CD4-positive, alpha-beta T cell treated with Interleukin-6 at 100 ng/mL for 8 hours (primary cell): Measurements from ENCODE around the gene NPFFR2.
"Not testable (repeated sequence)": the region's sequence is repeated elsewhere in the genome, so short reads cannot be mapped to it uniquely, and the experiment has no call there.

ENCODE experiments used
- DNase-seq: peaks from one replicate; pipeline ENCODE4 v3.0.0-alpha.2; 2020; ENCODE audit warnings: mixed read lengths, low spot score

The NPFFR2 gene

DNA sequence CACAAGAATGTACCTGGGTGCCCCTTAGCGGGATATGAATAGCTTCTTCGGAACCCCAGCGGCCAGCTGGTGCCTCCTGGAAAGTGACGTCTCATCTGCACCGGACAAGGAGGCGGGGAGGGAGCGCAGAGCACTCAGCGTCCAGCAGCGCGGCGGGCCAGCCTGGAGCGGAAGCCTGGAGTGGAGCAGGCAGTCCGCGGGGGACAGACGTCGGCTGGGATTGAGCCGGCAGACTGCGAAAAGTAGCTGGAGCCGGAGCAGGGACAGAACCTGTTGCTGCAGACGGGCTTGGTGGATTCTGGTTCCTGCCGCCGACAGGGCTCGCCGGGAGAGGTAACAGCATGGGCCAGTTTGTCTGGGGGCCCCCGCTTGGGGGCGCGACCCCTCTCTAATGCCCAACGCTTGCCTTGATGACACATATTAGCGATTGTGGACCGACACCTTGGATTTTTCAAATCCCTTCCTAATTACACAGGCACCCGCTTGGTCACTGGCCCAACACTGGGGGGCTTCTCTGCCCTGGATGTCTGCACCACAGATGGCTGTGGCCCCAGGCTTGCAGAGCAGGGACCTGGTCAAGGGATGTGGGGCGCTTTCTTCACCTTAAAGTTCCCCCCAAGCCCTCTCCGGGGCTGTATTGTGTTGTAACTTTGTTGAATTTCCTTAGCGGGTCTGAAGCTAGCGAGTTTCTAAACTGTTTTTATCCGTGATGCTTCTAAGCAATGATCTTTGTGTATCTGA is at the start of gene NPFFR2:
TSS of gene NPFFR2 (plus strand) at position 133 of the 741 bp plus-strand sequence. CDS start 96,592 bp downstream, outside the sequence.
- no peak for DNase-seq

DNA sequence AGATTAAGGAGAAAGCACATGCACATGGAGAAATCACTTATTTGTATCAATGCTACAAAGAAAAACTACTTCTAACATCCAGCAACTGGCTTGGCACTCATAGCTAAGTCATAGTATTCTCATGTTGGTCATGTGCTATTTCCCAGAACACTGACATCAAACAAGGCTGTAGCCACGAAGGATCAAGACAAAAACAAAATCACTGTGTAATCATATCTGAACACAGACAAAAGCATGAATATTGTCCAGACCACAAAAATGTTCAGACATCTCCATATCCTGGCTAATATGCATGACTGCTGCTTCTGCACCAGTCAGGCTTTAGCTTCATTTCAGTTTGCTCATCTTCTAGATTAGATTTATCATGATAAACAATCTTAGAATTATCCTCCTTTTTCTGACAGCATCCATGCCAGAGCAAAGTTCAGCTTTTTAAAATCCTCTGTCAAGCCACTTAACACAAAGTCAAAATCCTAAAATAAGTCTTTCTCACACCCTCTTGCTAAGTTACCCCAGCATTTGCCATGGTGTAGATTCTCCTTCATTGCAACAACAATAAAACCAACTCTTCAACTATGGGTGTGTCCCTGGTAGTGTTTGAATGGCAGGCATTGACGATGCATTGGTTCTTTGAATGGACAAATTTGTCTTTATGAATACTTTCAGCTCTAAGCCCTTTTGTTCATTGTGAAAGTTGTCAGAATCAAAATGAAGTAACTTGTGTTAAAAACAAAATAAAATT is 39.1 kb upstream of the NPFFR2 start:
- DNase-seq = no peak

DNA sequence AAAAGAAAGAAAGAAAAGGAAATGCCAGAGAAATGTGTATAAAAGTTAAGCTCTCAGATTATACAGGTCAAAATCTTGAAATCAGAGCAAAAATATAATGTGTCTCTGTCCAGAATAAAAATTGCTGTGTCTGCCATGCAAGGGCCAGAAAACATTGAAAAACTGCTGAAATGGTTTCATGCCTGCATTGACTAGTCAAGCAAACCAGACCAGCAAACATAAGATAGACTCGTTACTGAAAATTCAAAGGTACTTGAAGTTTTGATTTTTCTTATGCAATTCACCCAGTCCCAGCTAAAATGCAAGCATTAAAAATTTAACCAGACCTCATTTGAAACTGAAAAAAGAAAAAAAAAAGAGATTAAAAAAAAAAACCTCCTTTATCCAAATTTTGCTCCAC is 37.2 kb upstream of the NPFFR2 start:
- no peak for DNase-seq

DNA sequence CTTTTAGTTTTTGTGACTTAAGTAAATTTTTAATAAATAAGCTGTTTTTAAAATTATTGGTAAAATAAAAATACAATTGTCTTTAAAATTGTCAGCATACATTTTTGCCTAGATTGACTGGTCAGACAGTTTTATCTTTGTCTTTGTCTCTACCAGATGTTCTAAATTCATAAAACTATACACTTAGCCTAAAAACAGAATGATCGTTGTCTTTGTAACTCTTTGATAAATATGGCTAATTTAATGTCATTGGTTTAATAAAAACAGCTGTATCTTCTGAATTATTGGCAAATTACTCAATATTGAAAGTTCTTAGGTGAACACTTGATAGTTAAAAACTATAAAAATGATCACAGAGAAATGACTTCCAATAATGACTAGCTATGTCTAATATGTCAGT is 36.5 kb upstream of the NPFFR2 start:
- DNase-seq = no peak

DNA sequence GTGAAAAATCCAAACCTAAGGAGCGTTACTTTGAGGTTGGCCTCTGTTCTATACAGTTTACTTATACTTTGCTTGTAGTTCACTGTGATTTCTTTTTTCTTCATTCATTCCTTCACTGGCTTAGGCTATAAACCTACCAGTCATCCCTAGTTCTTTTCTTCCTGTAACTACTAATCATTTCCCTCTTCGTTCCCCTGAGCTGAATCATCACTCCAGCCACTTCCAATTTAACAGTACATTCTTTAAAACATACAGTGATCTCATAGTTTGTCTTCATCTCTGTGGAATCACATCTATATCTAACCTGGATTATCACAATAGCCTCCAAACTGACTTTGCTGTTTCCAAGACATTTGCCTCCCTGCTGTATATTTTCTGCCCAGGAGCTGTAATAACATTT is 25.2 kb upstream of the NPFFR2 start:
- DNase-seq = no peak

DNA sequence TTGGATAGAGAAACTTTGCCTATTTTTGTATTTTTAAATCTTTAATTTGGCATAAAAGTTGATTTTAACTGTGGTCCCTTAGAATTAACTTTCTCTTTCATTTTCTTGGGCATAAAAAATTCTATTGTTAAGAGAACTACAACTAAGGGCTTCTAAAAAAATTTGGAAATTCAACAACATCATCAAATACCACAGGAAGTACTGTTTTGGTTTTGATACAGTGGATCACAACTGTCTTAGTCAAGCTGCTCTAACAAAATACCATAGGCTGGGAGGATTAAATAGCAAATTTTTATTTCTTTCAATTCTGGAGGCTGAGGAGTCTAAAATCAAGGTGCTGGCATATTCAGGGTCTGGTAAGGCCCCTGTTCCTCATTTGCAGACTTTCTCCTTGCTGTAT is 19.9 kb upstream of the NPFFR2 start:
- DNase-seq = no peak

DNA sequence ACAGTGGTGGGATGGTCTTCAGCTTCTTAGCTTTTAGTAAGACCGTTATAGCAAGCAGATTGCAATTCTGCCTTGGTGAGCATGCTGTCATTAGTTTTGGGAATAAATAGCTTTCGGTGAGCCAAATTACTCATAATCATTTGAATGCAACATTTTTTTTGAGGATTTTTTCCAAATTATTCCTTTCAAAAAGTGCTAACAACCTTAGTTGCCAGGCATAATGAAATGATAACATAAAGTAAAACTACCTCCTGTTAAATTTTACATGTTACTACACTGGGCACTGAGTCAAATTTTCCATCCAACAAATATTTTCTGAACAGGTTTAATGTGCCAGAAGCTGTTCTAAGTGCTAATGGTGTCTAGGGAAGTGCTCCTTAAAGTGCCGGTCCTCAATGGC is 15.8 kb upstream of the NPFFR2 start:
- DNase-seq = no peak

DNA sequence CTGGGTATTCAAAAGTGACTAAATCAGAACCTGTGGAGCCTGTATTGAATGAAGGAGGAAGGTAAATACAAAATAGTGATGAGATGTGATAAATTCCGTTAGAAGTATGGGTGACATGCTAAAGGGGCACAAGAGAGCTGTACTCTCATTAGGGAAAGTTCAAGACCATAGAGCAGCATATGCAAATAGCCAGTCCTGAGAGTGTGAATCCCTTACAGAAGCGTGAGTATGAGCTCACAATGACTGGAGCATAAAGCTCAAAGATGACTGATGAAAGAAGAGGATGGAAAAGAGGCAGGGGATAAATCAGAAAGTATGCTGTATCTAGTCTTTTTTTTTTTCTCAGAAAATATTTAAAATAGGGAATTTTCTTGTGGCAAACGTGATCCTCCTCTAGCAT is 12.1 kb upstream of the NPFFR2 start:
- no peak for DNase-seq

DNA sequence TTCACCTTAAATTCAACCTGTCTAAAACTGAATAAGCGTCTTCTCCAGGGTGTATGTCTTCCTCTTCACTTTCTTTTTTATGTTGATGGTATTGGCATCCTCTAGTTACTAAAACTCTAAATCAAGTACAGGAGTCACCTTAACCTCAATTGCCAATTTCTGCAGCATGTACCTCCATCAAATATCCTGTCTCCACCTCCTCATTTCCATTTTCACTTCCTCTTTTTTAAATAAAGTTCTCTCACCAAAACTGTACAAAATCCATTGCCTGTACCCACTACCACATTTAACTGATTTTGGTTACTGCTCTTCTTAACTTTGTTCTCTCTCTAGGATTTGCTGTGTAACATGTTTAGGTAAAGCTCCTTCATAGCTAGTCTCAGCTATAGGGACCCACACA is 9.2 kb upstream of the NPFFR2 start:
- no peak for DNase-seq

DNA sequence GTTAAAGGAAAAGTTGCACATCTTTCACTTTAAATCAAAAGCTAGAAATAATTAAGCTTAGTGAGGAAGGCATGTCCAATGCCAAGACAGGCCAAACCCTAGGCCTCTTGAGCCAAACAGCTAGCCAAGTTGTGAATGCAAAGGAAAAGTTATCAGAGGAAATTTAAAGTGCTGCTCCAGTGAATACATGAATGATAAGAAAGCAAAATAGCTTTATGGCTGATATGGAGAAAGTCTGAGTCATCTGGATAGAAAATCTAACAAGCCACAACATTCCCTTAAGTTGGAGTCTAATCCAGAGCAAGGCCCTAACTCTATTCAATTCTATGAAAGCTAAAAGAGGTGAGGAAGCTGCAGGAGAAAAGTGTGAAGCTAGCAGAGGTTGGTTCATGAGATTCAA is 23.8 kb downstream of the NPFFR2 start:
- DNase-seq = no peak

DNA sequence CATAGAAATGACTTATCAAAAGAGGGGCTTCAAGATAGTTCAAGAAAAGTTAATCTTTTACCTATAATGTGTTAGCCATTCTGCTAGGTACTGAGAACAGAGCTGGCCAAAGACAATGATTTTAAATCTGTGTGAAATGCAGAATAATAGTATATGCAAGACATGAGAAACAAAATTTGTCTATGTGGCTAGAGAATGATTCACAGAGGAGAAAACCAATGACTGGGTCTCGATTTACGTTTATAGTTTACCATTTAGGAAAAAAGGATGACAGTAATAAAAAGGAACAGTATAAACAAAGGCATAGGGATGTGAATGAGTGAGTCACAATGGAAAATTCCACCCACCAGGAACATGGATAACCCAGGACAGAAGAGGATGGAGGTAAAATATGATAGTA is 31.9 kb downstream of the NPFFR2 start:
- DNase-seq = no peak

DNA sequence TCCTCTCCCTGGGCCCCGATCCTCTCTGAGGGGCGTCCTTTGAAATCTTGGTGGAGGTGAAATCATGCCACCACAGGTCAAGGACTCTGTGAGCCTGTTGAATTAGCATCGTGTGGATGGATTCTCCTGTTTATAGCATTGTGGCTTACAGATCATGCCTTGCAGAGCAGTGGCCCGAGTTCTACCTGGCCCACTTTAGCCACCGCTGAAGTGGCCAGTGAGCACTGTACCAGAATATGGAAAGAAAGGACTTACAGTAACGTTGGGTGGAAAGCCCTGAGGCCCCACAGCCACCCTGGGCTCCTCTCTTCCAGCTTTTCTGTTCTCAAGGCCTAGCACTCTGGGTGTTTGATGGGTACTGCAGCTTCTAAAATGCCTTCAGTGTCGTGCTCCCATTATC is 35.3 kb downstream of the NPFFR2 start:
- no peak for DNase-seq

DNA sequence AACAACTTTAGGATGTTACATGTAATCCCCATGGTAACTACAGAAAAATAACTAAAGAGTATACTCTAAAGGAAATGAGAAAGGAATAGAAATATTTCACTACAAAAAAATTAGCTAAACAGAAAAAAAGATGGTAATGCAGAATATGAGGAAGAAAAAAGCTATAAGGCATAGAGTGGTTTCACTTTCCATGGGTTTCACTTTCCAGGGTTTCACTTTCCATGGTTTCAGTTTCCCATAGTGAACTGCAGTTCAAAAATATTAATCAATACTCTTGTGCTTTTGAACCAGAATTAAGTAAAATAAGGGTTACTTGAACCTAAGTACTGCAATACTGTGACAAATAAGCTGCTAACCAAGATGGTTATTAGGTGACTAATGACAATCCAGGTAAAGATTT is 42.0 kb downstream of the NPFFR2 start:
- no peak for DNase-seq

DNA sequence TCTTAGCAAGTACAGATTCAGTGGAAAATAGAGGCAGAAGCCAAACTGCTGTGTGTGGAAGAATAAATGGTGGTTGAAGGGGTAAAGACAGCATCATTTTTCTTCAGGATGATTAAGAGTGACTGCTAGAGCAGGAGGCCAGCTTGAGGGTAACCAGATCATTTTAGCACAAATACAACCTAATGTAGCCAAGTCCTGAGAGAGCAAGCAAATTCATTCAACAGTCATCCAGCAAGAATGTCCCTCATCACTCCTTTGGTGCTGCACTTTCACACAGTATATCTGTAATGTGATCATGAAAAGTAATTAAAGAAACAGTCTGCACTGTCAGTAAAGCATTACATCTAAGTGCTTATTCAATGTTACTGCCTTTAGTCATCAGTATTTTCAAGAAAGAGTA is 44.8 kb downstream of the NPFFR2 start:
- DNase-seq = no peak

DNA sequence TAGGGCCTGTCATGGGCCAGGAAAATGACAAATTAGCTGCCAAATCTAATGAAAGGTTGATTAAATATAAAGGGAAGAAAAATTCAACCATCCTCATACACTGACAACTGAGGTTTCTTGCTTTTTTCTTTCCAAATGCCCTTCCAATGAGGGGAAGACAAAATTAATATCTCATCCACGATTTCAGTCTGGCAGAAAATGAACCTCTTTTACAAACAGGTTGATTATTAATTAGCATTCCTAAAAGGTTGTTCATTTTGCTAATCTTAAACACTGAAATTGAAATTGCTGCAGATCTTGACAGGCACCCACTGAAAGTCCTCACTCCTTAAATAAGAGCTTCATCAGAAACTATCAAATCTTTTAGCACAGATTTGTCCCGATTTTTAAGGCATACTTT is 45.5 kb downstream of the NPFFR2 start:
- DNase-seq = no peak

DNA sequence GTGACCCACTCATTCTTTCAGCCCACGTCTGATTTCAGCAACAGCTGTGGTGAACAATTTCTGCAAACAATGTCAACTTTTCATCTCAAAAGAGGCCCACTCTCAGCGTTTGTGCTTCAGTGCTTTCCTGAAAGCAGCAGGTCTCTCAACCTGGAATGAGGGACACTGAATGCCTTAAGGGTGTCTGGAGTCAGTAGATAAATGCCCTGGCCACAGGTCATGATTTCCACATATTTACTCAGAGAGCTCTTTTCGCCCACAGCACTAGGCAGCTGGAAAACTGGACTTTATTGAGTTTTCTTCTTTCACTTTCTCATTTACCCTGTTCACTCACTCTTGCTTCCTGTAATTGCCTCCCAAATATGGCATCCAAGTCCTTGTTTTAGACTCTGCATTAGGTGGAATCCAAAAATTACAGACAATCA is 52.8 kb downstream of the NPFFR2 start:
- DNase-seq = no peak

DNA sequence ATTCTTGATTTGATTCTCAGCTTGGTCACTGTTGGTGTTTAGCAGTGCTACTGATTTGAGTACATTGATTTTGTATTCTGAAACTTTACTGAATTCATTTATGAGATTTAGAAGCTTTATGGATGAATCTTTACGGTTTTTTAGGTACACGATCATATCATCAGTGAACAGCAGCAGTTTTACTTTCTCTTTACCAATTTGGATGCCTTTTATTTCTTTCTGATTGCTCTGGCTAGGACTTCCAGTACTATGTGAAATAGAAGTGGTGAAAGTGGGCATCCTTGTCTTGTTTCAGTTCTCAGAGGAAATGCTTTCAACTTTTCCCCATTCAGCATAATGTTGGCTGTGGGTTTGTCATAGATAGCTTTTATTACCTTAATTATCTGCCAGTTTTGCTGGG is 58.8 kb downstream of the NPFFR2 start:
- not testable (repeated sequence) for DNase-seq

DNA sequence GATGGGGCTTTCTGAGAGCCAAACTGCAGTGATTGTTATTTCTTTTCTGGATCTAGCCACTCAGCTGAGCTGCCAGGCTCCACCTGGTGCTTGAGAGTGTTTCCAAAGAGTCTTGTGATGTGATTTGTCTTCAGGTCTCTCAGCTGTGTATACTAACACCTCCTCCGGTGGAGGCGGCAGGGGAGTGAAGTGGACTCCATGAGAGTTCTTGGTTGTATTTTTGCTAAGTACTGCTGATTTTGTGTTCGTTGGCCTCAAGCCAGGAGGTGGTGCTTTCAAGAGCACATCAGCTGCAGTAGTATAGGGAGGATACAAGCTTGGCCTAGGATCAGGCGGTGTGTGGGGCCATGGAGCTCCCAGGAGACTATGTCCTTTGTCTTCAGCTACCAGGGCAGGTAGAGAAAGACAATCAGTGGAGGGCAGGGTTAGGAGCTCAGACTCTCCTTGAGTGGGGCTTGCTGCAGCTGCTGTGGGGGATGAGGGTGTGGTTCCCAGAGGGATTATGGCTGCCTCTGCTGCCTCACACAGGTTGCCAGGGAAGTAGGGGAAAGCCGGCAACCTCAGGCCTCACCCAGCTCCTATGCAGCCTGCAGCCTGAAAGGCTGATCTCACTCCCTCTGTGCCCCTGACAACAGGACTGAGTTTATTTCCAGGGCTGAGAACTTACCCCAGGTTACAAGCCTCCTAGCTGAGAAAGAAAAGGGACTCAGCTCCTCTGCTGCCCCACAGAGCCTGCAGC is 62.4 kb downstream of the NPFFR2 start:
- no peak for DNase-seq

DNA sequence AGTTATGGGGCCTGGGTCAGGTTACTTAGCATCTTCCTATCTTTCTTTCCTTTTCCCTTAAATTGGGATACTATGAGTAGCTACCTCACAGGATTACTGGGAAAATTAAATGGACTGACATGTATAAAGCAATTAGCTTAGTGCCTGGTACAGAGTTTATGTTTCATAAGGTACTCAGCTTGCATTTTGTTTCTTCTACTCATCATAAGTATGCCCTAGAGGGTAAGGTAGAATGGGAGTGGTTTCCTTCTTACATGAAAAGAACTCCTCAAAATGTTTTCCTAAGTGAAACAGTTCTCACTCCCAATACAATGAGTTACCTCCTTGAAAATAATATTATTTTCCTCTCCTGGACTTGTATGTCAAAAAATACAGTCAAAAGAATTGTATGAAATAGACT is 75.7 kb downstream of the NPFFR2 start:
- DNase-seq = no peak

DNA sequence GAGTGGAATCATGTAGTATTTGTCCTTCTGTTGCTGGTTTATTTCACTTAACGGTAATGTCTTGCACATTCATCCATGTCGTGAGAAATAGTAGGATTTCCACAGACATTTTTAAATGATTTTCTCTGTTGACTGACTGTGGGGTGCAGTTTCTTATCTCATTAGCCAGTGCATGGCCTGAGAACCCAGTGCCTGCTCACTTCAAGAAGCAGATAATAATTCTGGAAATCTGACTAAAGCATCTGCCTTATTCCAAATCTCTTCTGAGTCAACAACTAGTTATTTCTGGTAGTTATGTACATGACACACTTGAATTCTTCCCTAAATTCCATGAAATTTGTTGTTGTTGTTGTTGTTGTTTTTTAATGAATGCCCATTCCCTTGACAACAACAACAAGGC is 77.6 kb downstream of the NPFFR2 start:
- DNase-seq = no peak

DNA sequence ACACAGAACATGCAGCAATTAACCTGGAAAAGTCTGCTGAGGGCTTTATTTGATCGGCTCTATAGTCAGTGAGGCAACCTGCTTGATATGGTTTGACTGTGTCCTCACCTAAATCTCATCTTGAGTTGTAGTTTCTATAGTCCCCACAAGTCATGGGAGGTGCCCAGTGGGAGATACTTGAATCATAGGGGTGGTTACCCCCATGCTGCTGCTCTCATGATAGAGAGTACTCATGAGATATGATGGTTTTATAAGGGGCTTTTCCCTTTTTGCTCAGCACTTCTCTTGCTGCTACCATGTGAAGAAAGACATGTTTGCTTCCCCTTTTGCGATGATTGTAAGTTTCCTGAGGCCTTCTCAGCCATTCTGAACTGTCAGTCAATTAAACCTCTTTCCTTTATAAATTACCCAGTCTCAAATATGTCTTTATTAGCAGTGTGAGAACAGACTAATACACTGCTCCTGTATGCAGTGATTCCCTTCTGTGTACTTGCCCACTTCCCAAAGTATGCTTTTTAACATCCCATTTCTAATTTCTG is 78.2 kb downstream of the NPFFR2 start:
- DNase-seq = no peak

DNA sequence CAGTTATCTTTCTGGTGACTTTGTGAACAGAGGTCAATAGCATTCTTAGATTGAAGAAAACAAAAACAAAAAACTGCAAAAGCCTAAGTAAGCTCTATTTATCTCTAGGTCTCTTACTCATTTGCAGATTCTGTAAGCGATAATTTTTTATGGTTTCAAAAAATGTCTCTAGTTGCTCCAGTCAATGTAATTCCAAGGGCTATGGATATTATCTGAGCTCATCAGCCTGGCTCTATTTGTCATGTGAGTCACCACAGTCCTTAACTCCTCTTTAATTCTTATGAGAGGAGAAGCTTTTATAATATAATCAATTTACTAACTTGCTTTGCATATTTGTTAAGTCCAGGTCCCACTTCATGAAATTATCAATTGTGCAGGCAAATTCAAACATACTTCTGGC is 79.1 kb downstream of the NPFFR2 start:
- DNase-seq = no peak

DNA sequence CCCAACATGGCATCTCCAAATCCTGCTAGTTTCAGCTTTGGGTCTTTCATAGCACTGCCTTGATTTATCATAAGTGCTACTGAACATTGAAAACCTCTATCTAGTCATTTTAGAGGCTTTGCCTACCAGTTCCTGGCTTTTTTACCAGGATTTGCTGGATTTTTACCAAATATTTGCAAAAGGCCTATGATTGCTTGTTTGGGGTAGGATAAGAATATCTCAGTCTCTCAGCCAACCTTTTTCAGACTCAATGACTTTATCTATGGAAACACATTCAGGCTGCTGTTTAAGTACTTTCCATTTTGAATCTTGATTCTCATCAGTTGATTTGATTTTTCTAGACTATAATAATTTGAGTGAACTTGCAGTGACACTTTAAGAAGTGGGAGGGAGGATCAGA is 80.1 kb downstream of the NPFFR2 start:
- DNase-seq = no peak
